GM18951 (cell line): ENCODE measurements around the gene POLRMT.

Source experiments
- POLR2A ChIP-seq: IDR thresholded peaks from 4 replicates; pipeline ENCODE4 v1.6.1; 2011; ENCODE audit warnings: mild to moderate bottlenecking; ENCODE audit not compliant: insufficient read length, insufficient read depth; ENCODE audit errors: extremely low read depth
- in situ Hi-C: fragments of 300-500 bp; cut with MboI; formaldehyde crosslinking; loops from one replicate; pipeline ENCODE4 v1.12.0; 2022; ENCODE audit warnings: low sequenced_read_pairs, mixed read lengths, inconsistent platforms; ENCODE audit not compliant: unreplicated experiment

The POLRMT gene

DNA sequence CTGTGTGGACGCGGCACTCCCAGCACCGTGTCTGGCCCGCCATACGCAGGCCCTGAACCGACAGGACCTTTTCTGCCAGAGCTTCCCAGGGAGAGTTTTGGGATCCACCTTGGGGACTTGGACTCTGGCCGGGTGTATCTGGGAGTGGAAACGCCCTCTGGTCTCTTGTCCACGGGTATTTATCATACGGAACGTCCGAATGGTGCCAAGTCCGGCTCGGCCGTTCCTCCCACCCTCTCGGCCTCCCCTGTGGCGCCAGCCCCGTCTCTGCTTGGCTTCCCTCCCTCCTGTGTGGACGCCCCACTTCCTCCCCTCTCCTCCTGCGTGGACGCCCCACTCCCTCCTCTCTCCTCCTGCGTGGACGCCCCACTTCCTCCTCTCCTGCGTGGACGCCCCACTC is 31.5 kb downstream of the POLRMT start:
- in situ Hi-C loops = no loop called here
- no peak for TF ChIP-seq POLR2A

DNA sequence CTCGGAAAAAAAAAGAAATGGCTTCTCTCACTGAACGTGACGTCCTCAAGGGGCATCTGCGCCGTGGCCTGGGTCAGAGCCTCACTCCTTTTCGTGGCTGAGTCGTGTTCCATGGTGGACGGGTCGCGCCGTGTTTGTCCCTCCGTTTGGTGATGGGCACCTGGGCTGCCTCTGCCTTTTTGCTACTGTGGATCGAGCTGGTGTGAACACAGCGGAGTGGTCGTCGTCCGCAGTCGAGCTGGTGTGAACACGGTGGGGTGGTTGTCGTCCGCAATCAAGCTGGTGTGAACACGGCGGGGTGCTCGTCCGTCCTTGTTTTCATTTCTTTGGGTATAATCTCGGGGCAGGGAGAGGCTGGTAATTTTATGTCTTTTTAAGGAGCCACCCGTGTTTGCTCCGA is 32.0 kb downstream of the POLRMT start:
- no peak for TF ChIP-seq POLR2A
- in situ Hi-C loops = no loop called here

- in situ Hi-C loops = loop anchor here (25.0 kb wide), 1 partner anchor 140 kb away; no protein-coding TSS in a partner anchor
- TF ChIP-seq POLR2A = no peak
Measured at GRCh38 chr19:597406-598315, 35.7 kb downstream of the POLRMT start.

DNA sequence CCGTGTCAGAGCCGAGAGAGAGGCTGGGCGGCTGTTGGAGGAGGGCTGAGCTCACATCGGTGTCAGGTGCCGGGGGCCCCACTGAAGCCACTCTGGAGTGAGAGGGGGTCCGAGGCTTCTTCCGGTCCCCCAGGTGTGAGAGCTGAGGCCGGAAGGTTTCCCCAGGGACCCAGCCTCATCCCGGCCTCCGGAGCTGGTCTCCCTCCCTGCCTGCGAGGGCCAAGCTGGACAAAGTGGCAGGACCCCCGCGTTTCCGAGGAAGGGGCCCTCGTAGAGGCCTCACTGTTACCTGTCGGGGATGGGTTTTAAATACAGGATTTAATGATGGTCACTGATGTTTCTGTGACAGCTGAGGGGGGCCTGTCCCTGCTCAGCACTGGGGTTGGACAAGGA is 37.1 kb downstream of the POLRMT start:
- in situ Hi-C loops = loop anchor here (25.0 kb wide), 1 partner anchor 141 kb away; no protein-coding TSS in a partner anchor
- no peak for TF ChIP-seq POLR2A

DNA sequence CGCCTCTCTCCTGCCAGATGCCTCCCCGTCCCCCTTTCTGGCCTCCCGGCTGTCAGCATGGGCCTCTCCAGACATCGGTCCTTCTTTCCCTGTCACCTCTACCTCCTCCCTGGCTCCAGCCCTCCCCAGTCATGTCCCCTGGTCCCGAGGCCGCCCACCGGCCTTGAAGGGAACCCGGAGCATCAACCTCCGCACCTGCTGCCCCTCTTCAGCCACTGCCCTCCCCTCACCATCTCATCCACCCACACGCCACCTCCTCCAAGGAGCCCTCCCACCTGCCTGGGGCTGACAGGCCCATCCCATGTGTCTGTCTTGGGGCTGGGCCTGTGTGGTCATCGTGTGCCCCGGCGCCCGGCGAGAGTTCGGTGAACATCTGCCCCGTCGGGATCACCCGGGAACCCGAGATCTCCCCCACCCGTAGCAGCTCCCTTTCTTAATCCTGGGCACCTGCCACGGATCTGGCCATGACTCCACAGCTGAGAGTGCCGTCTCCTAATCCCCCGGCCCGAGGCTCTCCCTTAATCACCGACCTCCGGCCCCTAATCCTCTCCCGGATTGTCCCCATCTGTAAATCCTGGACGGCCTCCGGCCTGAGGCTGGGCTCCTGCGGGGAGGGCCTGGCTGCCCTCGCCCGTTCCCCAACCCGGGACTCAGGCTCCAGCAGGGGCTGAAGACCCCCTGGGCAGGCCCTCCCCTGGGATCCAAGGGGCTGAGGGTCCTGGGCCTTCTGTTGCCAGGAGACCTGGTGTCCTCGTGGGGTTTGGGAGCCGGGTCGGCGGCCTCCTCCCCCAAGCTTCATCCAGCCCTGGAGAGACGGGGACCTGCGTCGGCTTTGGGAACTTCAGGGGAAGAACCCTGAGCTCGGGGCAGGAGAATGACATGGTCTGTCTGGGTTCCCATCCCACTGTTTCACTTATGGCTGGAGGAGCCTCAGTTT is 37.7 kb downstream of the POLRMT start:
- TF ChIP-seq POLR2A = no peak
- in situ Hi-C loops = loop anchor here (25.0 kb wide), 1 partner anchor 142 kb away; no protein-coding TSS in a partner anchor

DNA sequence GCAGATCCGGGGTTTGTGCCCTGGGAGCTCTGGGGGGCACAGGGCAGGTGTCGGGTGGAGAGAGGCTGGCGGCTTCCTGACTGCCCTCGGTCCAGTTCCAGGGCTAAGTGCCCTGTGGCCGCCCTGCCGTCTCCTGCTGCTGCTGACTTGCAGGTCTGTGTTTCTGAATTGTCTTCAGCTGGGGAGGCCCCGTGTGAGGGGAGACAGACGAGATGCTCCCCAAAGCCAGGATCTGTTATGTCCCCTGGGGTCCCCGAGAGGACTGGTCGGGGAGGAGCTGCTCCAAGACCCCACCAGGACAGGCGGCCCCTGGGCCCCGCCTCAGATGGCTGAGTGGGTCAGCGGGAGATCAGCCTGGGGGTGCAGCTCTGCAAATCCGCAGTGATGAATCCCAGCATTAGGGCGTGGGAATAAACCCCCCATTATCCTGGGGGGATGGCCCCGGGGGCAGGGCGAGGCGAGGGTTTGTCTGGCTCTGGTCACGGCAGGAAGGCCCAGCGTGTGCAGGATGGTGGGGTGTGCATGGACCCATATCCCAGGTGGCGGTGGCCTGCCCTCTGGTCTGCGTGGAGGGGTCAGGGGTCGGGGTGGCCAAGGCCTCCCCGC is 39.0 kb downstream of the POLRMT start:
- no peak for TF ChIP-seq POLR2A
- in situ Hi-C loops = loop anchor here (25.0 kb wide), 1 partner anchor 143 kb away; no protein-coding TSS in a partner anchor

DNA sequence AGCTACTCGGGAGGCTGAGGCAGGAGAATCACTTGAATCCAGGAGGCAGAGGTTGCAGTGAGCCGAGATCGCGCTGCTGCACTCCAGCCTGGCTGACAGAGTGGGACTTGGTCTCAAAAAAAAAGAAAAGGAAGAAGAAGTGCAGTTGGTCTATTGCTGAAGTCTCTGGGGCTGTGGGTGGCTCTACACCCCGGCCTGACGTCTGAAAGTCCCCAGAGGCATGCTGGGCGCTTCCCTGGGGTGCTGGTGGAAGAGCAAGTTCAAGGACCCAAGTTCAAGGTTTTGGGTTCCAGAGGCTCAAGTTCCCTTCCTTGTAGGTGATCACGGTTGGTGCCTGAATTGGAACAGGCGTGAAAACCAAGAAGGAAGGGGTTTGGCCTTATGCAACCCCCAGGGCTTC is 39.8 kb downstream of the POLRMT start:
- TF ChIP-seq POLR2A = no peak
- in situ Hi-C loops = loop anchor here (25.0 kb wide), 1 partner anchor 144 kb away; no protein-coding TSS in a partner anchor

DNA sequence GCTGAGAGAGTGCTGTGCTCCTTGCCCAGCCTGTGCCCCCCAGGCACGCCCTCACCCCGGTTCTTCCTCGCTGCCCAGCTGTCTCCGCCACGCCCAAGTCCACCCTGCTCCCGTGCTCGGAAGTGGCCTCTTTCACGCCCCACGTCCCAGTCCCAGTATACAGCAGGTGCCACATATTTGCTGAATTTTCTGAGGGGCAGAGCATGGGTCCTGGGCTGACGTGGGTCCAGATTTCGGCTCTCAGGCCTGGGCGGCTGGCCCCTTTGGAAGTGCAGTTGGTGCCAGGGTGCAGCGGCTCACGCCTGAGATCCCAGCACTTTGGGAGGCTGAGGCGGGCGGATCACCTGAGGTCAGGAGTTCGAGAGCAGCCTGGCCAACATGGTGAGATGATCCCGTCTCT is 40.3 kb downstream of the POLRMT start:
- TF ChIP-seq POLR2A = no peak
- in situ Hi-C loops = loop anchor here (25.0 kb wide), 1 partner anchor 144 kb away; no protein-coding TSS in a partner anchor

DNA sequence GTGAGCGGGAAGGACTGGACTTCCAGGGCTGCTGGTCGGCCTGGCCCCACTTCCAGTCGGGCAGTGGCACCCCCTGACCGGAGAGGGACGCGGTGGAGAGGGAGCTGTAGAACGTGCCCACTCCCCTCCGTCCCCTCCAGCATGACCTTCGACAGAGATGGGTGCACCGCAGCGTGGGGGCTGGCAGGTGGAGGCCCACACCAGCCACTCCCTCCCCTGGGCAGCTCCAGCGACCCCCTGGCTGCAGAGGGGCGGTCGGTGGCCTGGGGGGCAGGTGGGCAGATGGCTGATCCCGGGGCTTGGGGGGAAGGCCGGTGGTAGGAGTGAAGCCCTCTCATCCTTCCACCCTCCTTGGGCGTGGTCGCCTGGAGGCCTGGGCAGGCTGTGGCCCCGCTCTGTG is 41.2 kb downstream of the POLRMT start:
- TF ChIP-seq POLR2A = no peak
- in situ Hi-C loops = loop anchor here (25.0 kb wide), 1 partner anchor 145 kb away; no protein-coding TSS in a partner anchor

- TF ChIP-seq POLR2A = no peak
- in situ Hi-C loops = loop anchor here (25.0 kb wide), 1 partner anchor 146 kb away; no protein-coding TSS in a partner anchor
Measured at GRCh38 chr19:591099-591958, 42.0 kb downstream of the POLRMT start.

- in situ Hi-C loops = loop anchor here (25.0 kb wide), 1 partner anchor 147 kb away; no protein-coding TSS in a partner anchor
Measured at GRCh38 chr19:590750-591098, 42.6 kb downstream of the POLRMT start.

DNA sequence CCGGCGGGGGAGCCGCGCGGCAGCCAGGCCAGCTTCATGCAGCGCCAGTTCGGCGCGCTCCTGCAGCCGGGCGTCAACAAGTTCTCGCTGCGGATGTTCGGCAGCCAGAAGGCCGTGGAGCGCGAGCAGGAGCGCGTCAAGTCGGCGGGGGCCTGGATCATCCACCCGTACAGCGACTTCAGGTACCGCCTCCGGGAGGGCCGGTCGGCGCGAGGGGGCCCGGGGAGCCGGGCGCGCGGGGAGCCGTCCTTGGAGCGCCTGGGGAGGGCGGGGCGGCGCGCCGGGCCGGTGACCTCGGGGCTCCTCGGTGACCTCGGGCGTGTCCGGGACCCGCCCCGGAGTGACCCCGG is 43.0 kb downstream of the POLRMT start:
- in situ Hi-C loops = loop anchor here (25.0 kb wide), 1 partner anchor 147 kb away; no protein-coding TSS in a partner anchor

More at GRCh38 chr19:590750-591098, 42.6 kb downstream of the POLRMT start:
- TF ChIP-seq POLR2A = no peak

More for the DNA sequence above, 43.0 kb downstream of the POLRMT start:
- no peak for TF ChIP-seq POLR2A
